ENCODE data around the gene FNDC11. TPM values are rescaled to one million over a fixed set of nuclear protein-coding genes. Genes with fewer than 3 reads are reported as not detected.

FNDC11 gene
- total and polyA plus RNA-seq, 2 of the 13 experiments (the other 11 are each of a cell fraction or from before 2014, with no cell fraction given), result 0.07 TPM; not detected in 1

DNA sequence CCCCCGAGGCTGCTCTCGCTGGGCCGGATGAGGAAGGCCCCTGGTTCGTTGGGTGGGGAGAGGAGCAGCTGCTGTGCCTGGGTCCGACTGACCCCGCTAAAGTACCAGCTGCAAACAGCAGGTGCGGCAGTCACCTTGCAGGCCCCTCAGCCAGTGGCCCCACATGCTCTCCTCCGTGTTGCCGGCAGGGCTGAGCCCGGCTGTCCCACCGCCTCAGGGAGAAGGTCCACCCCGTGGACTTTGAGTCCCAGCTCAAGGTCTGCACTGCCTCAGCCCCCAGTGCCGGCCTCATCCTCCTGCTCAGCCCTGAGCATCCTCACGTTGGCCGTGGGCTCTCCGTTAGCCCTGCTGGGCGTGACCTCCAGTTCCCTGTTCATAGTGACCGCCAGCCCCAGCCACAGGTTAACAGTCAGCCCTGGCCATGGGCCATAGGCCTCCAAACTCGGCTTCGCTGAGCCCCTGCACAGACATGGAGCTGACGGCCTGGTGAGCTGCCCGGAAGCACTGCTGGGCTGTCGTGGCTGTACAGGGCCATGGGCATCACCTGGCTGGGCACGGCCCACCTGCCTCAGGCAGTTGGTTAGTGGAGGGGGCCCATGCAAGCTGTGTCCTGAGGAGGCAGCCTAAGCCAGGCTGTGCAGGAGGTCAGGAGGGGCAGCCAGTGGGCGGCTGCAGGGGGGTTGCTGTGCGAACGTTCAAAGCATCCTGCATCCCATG, 9.6 kb upstream of the FNDC11 start (continued):
- TF ChIP-seq ASH2L (IDR thresholded peaks at IDR 0.05; ENCODE audit: insufficient read length, low read depth, low read length), result peak; percentile 42
- no peak for TF ChIP-seq NFYB (CRISPR knock-in tag; IDR thresholded peaks at IDR 0.05)
- no peak for TF ChIP-seq GATAD1 (CRISPR knock-in tag; IDR thresholded peaks at IDR 0.05)
- no peak for TF ChIP-seq AFF4 (CRISPR knock-in tag; IDR thresholded peaks at IDR 0.05)
- peak; percentile 59; the same call in 1 of the 2 replicates for TF ChIP-seq ZNF598 (CRISPR knock-in tag; IDR thresholded peaks at IDR 0.05; ENCODE audit: borderline replicate concordance)
- 0 out of 2 replicates have a peak, but pooled peaks have one; percentile 65 for TF ChIP-seq ZNF543 (CRISPR knock-in tag; IDR thresholded peaks at IDR 0.05)
- no peak for TF ChIP-seq HHEX (CRISPR knock-in tag; IDR thresholded peaks at IDR 0.05)
- TF ChIP-seq, protein P1, sequence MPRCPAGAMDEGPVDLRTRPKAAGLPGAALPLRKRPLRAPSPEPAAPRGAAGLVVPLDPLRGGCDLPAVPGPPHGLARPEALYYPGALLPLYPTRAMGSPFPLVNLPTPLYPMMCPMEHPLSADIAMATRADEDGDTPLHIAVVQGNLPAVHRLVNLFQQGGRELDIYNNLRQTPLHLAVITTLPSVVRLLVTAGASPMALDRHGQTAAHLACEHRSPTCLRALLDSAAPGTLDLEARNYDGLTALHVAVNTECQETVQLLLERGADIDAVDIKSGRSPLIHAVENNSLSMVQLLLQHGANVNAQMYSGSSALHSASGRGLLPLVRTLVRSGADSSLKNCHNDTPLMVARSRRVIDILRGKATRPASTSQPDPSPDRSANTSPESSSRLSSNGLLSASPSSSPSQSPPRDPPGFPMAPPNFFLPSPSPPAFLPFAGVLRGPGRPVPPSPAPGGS (CRISPR knock-in tag; IDR thresholded peaks at IDR 0.05), result no peak
- TF ChIP-seq, protein P2, sequence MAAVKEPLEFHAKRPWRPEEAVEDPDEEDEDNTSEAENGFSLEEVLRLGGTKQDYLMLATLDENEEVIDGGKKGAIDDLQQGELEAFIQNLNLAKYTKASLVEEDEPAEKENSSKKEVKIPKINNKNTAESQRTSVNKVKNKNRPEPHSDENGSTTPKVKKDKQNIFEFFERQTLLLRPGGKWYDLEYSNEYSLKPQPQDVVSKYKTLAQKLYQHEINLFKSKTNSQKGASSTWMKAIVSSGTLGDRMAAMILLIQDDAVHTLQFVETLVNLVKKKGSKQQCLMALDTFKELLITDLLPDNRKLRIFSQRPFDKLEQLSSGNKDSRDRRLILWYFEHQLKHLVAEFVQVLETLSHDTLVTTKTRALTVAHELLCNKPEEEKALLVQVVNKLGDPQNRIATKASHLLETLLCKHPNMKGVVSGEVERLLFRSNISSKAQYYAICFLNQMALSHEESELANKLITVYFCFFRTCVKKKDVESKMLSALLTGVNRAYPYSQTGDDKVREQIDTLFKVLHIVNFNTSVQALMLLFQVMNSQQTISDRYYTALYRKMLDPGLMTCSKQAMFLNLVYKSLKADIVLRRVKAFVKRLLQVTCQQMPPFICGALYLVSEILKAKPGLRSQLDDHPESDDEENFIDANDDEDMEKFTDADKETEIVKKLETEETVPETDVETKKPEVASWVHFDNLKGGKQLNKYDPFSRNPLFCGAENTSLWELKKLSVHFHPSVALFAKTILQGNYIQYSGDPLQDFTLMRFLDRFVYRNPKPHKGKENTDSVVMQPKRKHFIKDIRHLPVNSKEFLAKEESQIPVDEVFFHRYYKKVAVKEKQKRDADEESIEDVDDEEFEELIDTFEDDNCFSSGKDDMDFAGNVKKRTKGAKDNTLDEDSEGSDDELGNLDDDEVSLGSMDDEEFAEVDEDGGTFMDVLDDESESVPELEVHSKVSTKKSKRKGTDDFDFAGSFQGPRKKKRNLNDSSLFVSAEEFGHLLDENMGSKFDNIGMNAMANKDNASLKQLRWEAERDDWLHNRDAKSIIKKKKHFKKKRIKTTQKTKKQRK (IDR thresholded peaks at IDR 0.05; ENCODE audit: low read length), result no peak
- no peak for TF ChIP-seq ZNF589 (CRISPR knock-in tag; conservative IDR thresholded peaks at IDR 0.05)
- no peak for TF ChIP-seq MATR3 (CRISPR knock-in tag; IDR thresholded peaks at IDR 0.05)
- no peak; the same call in 1 of the 2 replicates for TF ChIP-seq ZNF761 (CRISPR knock-in tag; conservative IDR thresholded peaks at IDR 0.05)
- TF ChIP-seq, protein P3, sequence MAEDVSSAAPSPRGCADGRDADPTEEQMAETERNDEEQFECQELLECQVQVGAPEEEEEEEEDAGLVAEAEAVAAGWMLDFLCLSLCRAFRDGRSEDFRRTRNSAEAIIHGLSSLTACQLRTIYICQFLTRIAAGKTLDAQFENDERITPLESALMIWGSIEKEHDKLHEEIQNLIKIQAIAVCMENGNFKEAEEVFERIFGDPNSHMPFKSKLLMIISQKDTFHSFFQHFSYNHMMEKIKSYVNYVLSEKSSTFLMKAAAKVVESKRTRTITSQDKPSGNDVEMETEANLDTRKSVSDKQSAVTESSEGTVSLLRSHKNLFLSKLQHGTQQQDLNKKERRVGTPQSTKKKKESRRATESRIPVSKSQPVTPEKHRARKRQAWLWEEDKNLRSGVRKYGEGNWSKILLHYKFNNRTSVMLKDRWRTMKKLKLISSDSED (CRISPR knock-in tag; IDR thresholded peaks at IDR 0.05), result no peak
- TF ChIP-seq CBFB (CRISPR knock-in tag; IDR thresholded peaks at IDR 0.05), result no peak
- peak; percentile 62; the same call in 1 of the 2 replicates for TF ChIP-seq HNRNPL (IDR thresholded peaks at IDR 0.05; ENCODE audit: low read depth, low read length)
- TF ChIP-seq IKZF4 (CRISPR knock-in tag; IDR thresholded peaks at IDR 0.05; ENCODE audit: borderline replicate concordance, low read depth, not compliant biosample characterization), result no peak
- TF ChIP-seq KLF15 (CRISPR knock-in tag; IDR thresholded peaks at IDR 0.05; ENCODE audit: borderline replicate concordance), result no peak

Measured in HepG2 (cell line).